Measurements from ENCODE around the gene CD151. TPM values are rescaled to one million over a fixed set of nuclear protein-coding genes. Genes with fewer than 3 reads are reported as not detected.

Gene CD151
- total and polyA plus RNA-seq, 7 donors, result 149 to 358 (median 168) TPM

DNA sequence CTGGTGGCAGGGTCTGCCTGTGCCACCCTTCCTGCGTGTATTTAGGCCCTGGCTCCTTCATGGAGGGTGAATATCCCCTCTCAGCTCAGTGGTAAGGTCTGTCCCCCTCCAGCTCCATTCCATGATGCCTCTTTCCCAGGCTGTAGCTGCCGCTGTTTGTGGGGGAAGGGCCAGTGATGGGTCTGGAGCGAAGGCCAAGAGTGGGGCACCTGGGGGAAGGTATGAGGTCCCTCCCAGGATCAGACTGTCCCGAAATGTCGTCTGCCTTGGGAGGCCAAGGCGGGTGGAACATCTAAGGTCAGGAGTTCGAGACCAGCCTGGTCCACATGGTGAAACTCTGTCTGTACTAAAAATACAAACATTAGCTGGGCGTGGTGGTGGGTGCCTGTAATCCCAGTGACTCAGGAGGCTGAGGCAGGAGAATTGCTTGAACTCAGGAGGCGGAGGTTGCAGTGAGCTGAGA lies 1.1 kb downstream of the CD151 start:
- H3K27ac ChIP-seq, result peak overlapping the region; percentile 92
- H3K36me3 ChIP-seq (ENCODE audit: insufficient read depth in 1 of 2, low read depth in 1 of 2), result peaks cover 0 to 32% of the 10 kb centered on the region in 2 donors
- peak in 2 of 4 donors; percentile 38 to 39 for ATAC-seq
- peaks cover 0 to 17% (median 6%) of the 10 kb centered on the region in 3 donors for H3K27me3 ChIP-seq (ENCODE audit: insufficient read depth in 3 of 3, low read length in 2 of 3)
- peaks cover 47% of the 10 kb centered on the region for H3K4me1 ChIP-seq
- intact Hi-C loops (cut with DNase I), result no loop called here
- no peak for DNase-seq
- WGBS, 3 donors, result 24 to 53% (median 31%) methylated on average over 8 to 9 of the region's 9 CpGs
- peak overlapping the region; percentile 92 for H3K4me3 ChIP-seq
- TF ChIP-seq, protein P1, sequence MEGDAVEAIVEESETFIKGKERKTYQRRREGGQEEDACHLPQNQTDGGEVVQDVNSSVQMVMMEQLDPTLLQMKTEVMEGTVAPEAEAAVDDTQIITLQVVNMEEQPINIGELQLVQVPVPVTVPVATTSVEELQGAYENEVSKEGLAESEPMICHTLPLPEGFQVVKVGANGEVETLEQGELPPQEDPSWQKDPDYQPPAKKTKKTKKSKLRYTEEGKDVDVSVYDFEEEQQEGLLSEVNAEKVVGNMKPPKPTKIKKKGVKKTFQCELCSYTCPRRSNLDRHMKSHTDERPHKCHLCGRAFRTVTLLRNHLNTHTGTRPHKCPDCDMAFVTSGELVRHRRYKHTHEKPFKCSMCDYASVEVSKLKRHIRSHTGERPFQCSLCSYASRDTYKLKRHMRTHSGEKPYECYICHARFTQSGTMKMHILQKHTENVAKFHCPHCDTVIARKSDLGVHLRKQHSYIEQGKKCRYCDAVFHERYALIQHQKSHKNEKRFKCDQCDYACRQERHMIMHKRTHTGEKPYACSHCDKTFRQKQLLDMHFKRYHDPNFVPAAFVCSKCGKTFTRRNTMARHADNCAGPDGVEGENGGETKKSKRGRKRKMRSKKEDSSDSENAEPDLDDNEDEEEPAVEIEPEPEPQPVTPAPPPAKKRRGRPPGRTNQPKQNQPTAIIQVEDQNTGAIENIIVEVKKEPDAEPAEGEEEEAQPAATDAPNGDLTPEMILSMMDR (IDR thresholded peaks at IDR 0.05), result no peak
- no peaks in the 10 kb centered on the region for H3K9me3 ChIP-seq

DNA sequence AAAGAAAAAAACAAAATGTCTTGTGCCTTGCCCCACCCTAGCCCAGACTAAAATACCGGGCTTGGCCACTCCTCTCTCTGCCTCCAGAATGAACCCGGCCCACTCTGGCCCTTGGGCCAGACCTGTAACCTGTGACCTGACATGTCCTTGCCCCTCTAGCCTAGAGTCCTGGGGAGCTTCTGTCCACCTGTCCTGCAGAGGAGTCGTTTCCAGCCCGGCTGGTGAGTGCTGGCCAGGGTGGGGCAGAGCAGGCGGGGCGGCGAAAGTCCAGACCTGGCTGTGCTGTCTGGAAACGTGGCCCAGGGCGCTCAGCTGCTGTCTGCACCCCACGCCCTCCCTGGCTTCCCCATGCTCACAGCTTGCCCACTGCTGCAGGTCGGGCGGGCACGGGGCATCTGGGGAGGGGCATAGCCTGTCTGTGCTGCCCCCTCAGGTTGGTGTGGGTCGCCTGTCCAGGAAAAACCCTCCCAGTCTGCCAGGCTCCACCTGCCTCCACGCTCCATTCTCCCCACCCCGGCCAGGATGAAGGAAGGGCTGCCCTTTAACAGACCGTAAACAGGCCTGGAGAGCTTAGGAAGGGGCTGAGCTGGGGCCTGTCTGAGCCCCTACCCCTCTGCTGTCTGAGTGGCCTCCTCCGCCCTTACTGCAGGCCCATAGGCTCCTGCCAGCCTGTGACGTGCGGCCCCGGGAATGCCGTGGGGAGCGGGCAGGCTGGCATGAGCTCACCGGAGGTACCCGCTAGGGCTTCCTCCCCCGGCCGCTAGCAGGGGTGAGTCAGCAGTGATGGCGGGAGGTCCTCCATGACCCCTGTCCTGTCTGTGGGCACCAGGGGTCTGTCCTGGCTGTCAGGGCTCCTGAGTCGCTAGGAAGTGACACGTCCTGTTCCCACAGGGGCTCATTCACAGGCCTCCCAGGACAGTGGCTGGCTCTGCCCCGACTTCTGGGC lies 1.9 kb downstream of the CD151 start:
- H3K27ac ChIP-seq, result peak overlapping the region; percentile 92
- peaks cover 0 to 10% (median 6%) of the 10 kb centered on the region in 3 donors for H3K27me3 ChIP-seq (ENCODE audit: insufficient read depth in 3 of 3, low read length in 2 of 3)
- TF ChIP-seq, protein P1 (IDR thresholded peaks at IDR 0.05), result no peak
- H3K4me1 ChIP-seq, result peaks cover 45% of the 10 kb centered on the region
- H3K36me3 ChIP-seq (ENCODE audit: insufficient read depth in 1 of 2, low read depth in 1 of 2), result peaks cover 3 to 40% of the 10 kb centered on the region in 2 donors
- ATAC-seq, result peak; percentile 75 to 80 (median 78)
- H3K9me3 ChIP-seq, result no peaks in the 10 kb centered on the region
- DNase-seq, result peak; percentile 87 to 92
- peak overlapping the region; percentile 92 for H3K4me3 ChIP-seq
- 11 to 21% (median 16%) methylated on average over 28 to 31 of the region's 31 CpGs for WGBS, 3 donors
- intact Hi-C loops (cut with DNase I), result no loop called here

DNA sequence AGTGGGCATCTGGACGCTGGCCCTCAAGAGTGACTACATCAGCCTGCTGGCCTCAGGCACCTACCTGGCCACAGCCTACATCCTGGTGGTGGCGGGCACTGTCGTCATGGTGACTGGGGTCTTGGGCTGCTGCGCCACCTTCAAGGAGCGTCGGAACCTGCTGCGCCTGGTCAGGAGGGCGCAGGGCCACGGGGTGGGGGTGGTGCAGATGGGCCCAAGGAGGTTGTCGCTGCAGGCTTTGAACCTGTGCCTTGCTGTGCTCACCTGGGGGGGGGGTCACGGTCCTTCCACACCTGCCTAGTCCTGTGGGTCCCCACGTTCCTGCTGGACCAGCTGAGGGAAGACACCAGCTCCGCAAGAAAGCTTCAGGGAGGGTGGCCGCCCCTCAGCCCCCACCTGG lies 3.5 kb downstream of the CD151 start:
- DNase-seq (no peak), ATAC-seq (no peak)
- Histone ChIP-seq H3K27me3 (ENCODE audit: insufficient read depth in 3 of 3, low read length in 2 of 3) (peaks cover 0 to 3% (median 0%) of the 10 kb centered on the region in 3 donors), H3K27ac (no peak overlapping the region), H3K4me1 (peaks cover 49% of the 10 kb centered on the region), H3K9me3 (no peaks in the 10 kb centered on the region), H3K36me3 (ENCODE audit: insufficient read depth in 1 of 2, low read depth in 1 of 2) (peaks cover 3 to 55% of the 10 kb centered on the region in 2 donors), H3K4me3 (no peak overlapping the region)
- 89 to 94% (median 90%) methylated on average over 10 to 14 of the region's 14 CpGs for WGBS, 3 donors
- TF ChIP-seq, protein P1 (IDR thresholded peaks at IDR 0.05), result no peak
- intact Hi-C loops (cut with DNase I), result no loop called here

DNA sequence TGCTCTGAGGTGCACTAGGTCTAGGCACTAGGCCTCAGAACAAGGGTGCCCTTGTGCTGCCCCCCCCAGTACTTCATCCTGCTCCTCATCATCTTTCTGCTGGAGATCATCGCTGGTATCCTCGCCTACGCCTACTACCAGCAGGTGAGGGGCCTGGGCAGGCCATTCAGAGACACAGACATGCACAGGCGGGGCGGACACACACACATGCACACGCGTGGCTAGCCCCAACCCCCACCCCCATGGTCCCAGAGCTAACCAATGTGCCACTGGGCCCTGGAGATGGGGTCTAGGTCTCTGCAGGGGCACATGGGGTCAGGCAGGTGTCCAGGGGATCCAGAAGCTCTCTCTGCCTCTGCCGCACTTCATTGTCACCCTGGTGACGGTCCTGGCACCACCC lies 3.9 kb downstream of the CD151 start:
- Histone ChIP-seq H3K4me3 (no peak overlapping the region), H3K27ac (peak overlapping the region; percentile 30), H3K27me3 (ENCODE audit: insufficient read depth in 3 of 3, low read length in 2 of 3) (peaks cover 0 to under 1% (median 0%) of the 10 kb centered on the region in 3 donors), H3K4me1 (peaks cover 51% of the 10 kb centered on the region), H3K9me3 (no peaks in the 10 kb centered on the region), H3K36me3 (ENCODE audit: insufficient read depth in 1 of 2, low read depth in 1 of 2) (peaks cover 3 to 55% of the 10 kb centered on the region in 2 donors)
- ATAC-seq (no peak), DNase-seq (no peak)
- TF ChIP-seq, protein P1 (IDR thresholded peaks at IDR 0.05), result no peak
- intact Hi-C loops (cut with DNase I), result no loop called here
- 74 to 85% (median 83%) methylated on average over 9 of the region's 9 CpGs for WGBS, 3 donors
